AG20443 (cell line): Measurements from ENCODE around the gene GRIN1.

ENCODE experiments used
- DNase-seq: peaks from one replicate; pipeline ENCODE4 v3.0.0; 2012; ENCODE audit warnings: low spot score, mixed read lengths

Gene GRIN1

GRCh38 chr9:137138722-137139467, at the start of gene GRIN1:
GRIN1 (plus strand) TSS chr9:137139154; CDS start chr9:137139487, 333 bp downstream.
- DNase-seq, result peak; percentile 80

DNA sequence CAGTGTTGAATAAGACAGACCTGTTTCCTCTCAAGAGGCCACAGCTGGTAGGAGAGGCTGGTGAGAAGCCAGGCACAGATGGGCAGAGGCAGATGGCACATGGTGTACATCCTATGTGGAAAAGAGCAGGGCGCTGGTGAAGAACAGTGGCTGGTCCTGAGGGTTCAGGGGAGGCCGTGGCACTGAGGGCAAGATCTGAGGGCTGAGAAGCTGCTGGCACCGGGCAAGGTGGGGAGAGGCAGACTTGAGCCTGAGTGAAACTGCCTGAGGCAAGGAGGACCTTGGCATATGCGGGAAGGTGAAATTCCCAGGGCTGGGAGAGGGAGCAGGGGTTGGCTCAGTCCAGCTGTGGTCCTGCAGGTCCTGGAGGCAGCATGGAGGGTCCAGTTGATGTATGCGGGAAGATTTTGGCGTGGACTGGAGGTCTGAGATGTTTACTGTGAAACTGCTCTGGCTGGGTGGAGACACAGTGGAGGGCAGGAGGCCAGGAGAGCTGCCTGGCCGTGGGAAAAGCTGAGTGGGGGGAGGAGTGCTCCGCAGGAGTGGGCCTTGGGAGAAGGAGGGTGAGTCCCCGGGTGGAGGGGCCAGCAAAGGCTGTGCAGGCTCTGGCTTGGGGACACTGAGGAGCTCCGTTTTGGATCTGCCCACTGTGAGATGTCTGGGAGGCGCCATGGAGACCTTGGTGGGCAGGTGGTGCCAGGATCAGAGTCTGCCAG, 49.6 kb upstream of the GRIN1 start:
- DNase-seq, result no peak

GRCh38 chr9:137095664-137096517, 43.1 kb upstream of the GRIN1 start:
- DNase-seq, result no peak

GRCh38 chr9:137096785-137097546, 42.0 kb upstream of the GRIN1 start:
- DNase-seq, result no peak

DNA sequence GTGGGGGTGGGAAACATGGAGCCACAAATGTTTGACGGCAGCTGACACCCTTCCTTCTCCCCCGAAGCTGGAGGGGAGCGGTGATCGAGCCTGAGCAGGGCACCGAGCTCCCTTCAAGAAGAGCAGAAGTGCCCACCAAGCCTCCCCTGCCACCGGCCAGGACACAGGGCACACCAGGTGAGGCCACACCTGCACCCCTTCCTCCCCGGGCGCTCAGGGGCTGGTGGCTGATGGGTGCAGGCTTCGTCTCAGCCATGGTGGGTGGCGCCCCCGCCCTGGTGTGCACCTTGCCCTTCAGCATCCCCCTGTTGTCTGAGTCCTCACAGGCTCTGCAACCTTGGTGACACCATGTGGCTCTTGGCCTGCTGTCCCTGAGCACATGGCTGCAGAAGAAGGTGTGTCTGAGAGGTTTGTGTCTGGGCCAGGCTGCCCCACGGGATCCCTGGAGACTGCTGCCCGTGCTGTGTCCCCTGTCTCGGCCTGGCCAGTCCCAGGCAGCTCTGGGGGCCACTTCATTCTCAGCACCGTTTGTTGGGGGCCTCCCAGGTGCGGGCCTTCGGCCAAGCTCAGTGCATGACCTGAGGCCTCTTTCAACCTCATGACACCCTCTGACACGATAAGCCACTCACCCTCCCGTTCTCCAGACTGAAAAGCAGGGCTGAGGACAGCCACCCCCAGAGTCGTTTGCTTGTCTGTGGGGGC, 41.0 kb upstream of the GRIN1 start:
- DNase-seq, result no peak

GRCh38 chr9:137099231-137099630, 39.7 kb upstream of the GRIN1 start:
- no peak for DNase-seq

GRCh38 chr9:137103206-137103999, 35.6 kb upstream of the GRIN1 start:
- DNase-seq, result no peak

DNA sequence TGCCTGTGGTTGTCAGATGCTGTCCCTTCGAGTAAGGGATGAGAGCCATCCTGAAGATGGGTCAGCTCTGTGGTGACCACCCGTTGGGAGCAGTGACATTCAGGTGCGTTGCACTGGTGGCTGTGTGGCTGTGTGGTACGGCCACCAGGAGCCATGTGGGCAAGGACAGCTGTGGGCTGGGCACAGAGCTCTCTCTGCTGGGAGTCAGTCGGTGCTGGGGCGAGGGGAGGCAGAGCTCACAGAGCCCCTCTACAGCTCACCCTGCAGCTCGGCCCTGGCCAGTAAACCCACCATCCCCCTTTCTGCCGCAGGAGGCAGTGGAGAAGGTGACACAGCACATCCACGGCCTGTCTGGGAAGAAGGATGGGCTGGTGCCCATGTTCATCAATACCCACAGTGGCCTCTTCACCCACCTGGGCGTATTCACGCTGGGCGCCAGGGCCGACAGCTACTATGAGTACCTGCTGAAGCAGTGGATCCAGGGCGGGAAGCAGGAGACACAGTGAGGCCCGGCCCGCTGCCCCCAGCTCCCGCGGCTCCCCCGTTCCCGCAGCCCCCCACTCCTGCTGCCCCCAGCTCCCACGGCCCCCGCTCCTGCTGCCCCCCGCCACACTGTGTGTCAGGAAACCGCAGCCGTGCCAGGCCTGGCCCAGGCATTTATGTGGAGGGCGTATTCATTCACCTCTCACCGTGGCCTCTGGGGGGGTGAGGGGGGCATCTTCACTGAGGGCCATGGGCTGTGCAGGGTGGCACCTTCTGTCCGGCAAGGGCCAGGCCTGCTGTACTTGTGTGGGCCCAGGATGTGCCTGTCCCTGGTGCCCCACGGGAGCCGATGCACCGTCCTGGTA, 32.9 kb upstream of the GRIN1 start:
- no peak for DNase-seq

DNA sequence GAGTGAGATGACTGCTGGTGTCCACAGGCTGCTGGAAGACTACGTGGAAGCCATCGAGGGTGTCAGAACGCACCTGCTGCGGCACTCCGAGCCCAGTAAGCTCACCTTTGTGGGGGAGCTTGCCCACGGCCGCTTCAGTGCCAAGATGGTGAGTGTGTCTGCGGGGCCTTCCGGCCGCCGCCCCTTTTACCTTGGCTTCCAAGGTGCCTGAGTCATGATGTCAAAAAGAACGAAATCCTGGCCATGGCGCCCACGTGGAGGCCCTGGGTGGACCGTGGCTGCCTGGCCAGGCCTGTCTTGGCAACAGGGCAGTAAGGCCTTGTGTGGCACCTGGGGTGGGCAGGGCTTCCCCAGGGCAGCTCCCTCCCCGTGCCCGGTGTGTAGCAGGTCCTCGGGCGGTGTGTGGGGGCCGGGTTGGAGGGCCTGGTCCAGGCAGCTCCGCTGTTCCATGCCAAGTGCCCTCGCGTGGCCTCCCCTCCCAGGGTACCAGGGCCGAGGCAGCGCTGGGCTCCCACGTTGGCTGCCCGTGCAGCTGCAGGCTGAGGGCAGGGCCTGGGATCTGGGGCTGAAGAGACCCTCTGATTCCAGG, 32.2 kb upstream of the GRIN1 start:
- DNase-seq, result no peak

GRCh38 chr9:137107312-137107921, 31.5 kb upstream of the GRIN1 start:
- no peak for DNase-seq

- DNase-seq, result no peak
These were observed 31.0 kb upstream of the GRIN1 start for GRCh38 chr9:137107982-137108381.

GRCh38 chr9:137108608-137109249, 30.2 kb upstream of the GRIN1 start:
- no peak for DNase-seq

DNA sequence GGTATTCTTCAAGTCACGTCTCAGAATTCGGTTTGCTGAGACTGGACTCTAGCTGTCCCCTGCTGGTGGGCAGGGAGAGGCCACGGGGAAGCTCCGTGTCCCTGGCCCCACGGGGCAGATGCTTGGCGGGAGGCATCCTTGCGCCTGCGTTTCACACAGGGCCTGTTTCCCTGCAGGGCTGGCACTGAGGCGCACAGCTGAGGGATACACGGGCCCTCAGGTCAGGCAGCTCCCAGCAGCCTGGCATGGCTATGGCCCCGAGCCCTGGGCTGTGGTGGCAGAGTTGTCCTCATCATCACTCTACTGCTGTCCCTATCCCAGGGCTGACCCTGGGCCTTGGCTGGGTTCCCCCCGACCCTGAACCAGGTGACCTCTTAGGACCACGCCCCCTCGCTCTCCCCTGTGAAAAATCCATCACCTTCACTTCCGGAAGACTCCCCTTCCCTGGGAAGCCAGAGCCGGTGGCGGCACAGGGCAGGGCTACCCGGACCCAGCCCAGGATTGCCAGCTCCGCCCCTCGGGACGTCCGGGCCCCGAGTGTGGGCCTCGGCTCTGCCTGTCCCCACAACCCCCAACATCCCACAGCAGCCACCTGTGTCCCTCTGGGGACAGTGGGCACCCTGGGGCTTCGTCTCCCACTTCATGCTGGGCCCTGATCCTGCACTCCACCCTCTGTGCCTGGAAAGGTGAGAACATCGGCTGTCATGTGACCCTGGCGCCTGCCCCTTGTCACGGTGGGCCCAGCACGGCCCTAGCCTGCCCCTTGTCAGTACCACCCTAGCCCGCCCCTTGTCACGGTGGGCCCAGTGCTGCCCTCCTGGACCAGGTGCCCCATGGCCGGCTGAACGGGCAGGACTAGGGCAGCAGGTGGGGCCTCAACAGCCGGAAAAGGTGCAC, 29.5 kb upstream of the GRIN1 start:
- DNase-seq, result no peak

GRCh38 chr9:137110147-137110910, 28.6 kb upstream of the GRIN1 start:
- DNase-seq, result no peak

DNA sequence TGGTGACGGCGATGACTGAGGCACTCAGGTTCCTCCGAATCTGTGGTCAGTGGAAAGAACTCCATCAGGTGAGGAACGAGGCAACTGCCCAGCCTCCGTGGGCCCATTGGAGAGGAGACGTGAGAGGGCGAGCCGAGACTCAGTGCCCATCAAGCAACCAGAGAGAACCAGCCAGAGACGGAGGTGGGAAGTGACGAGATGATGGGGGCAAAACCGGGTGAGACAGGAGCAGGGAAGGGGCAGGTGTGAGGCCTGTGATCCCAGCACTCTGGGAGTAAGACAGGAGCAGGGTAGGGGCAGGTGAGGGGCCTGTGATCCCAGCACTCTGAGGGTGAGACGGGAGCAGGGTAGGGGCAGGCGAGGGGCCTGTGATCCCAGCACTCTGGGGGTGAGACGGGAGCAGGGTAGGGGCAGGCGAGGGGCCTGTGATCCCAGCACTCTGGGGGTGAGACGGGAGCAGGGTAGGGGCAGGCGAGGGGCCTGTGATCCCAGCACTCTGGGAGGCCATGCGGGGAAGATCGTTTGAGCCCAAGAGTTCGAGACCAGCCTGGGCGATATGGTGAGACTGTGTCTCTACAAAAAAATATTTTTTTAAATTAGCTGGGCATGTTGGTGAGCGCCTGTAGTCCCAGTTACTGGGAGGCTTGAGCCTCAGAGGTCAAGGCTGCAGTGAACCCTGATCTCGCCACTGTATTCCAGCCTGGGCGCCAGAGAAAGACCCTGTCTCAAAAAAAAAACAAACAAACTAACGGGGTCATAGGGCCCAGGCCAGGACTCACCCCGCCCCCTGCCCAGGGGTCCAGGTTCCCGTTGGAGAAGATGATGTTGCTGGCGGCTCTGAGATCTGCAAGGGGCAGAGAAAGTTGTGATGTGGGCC, 27.8 kb upstream of the GRIN1 start:
- no peak for DNase-seq
